ENCODE data around the gene CTSH.
"Not testable (repeated sequence)": the region's sequence is repeated elsewhere in the genome, so short reads cannot be mapped to it uniquely, and the experiment has no call there.

CTSH gene

DNA sequence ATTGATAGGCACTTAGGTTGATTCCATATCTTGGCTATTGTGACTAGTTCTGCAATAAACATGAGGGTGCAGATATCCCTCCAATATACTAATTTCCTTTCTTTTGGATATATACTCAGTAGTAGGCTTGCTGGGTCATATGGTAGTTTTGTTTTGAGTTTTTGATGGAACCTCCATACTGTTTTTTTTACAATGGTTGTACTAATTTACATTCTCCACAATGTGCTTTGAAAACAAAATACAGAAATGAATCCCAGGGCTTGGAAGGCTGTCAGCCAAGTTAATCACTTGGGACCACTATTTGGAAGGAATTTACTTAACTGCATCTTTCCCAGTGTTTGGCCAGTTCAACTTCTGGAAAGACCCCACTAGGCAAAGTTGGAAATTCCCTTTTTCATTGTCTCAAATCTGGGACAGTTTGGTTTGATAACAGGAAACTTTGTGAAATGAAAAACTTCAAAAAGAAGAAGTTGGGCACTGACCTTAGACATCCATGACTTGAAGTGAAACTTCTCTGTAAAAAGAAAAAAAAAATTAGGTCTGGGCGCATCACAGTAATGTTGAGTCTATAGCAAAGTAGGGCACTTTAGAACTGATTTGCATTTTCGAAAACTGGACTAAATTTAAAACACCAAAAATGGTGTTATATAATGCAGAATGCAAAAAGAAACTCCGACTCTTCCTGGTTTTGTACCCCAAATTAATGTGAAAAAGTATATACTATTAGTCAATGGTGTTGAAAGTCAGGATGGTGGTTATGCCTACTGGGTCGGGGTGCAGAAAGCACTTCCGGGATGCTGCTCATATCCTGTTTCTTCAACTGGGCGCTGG lies 6.0 kb downstream of the CTSH start:
- peak; percentile 11 for DNase-seq

DNA sequence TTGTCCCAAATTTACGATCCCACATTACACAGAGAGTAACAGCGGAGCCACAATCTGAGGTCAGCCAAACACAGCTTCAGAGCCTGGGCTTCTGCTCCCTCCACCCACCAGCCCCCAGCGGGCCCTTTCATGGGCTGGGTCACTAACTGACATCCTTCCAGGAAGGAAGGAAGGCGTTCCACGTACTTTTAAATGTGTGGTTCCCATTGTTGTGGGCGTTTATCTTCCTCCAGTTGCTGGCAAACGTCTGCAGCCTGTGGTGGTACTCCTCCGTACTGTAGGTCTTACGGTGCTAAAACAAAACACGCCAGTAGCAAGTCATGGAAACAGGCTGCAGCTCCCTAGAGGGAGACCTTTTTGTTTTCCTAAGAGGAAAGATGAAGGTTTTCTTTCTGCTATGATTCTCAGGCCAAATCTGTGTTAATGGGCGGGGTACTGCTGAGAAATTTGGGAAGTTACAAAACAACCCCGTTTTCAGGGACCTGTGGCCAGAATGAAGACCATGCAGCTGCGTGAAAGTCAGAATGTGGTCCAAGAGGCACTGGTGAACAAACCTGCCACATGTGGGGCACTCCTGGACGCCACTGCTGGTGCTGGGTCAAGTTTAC lies 7.6 kb downstream of the CTSH start:
- no peak for DNase-seq

DNA sequence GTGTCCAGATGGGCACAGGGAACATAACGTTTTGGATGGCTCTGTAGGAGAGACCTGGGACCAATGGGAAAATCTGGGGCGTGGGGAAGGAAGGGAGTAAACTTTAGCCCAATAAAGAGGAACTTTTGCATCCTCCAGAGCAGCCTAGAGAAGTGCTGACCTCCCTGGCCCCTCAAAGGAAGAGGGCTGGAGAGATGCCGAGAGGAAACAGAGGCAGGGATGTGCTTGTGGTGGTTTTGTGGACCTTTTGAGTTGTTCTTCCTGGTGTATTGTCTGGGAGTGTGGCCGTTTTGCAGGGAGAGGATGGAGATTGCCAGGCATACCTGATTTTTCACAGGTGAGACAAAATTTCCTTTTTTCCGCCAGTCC lies 10.2 kb downstream of the CTSH start:
- DNase-seq = no peak

DNA sequence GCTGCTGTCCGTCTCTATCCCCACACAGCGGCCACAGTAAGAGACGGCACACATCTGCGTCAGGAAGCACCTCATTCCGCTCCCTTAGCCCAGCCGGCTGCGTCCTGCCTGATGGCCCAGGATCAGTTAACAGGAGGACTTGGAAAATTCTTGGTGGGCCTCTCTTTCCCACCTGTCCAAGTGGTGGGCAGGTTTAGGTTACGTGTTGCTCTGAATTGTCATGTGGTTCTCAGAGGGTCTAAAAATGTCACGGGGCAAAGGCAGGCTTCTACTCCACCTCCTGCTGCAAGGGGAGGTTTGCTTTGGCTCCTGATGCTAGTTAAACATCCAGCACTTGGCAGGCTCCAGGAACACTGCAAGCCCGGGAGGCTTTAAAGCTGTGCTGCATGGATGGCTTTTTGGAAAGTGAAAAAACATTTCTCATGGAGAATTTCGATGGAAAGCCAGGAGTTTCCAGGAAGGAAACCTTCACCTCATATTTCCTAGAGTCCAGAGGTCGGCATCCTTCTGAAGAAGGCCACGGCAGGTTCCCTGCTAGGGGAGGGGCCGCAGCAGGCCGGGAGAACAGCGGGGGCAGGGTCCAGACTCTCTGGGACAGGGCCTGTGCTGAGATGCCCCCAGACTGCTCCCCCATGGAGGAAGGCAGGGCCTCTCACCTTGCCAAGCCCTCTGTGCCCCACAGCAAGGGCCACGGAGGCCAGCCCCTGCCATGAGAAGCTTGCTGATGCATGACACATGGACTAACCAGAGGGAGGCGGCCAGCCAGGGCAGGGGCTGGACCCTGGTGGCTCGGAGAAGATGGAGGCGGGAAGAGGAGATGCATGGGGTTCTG lies 10.8 kb downstream of the CTSH start:
- peak; percentile 14 for DNase-seq

DNA sequence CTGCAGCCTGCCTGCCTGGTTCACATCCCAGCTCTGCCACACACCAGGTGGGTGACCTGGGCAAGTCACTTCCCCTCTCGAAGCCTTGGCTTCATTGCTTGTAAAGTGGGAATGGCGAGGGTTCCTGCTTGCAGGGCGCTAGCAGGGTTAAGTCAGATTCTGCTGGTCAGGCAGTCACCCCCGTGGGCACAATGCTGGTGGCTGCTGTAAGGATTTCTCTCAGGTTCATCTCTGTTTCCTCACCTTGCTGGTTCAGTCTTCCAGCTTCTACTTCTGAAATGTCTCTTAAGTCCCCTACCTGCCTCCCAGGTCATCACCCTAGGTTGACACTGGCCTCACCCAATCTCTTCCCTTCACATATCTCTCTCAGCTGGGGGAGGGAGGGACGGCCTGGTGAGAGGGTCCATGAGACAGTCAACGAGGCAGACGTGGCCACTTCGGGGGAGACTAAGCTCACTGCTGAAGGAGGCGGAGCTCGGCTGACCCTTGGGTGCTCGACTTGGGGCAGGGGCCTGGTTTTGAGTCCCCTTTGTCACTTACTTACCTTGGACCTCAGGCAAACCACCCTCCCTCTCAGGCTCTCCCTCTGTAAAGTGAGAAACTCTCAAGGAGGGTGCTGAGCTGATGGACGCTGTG lies 11.5 kb downstream of the CTSH start:
- no peak for DNase-seq

DNA sequence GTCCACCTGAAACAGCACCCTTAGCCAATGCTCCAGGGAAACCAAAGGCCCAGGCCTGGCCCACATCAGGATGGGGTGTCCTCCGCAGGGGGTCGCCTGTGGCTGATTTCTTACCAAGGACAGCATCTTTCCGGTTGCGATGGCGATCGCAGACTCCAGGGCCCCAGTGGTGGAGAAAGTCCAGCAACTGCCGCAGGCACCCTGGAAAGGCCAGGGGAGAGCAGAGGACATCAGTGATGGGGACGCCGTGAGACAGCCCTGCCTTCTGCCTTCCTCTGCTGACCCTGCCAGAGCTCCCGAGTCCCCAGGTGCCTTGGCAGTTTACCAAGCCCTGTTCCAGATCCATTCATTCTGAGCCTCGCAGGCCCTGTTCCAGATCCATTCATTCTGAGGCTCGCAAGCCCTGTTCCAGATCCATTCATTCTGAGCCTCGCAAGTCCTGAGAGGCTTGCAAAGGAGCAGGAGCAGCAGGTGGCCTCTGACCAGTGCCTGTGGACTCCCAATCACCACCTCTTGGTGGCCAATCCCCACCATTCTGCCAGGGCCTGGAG lies 12.5 kb downstream of the CTSH start:
- peak; percentile 12 for DNase-seq

DNA sequence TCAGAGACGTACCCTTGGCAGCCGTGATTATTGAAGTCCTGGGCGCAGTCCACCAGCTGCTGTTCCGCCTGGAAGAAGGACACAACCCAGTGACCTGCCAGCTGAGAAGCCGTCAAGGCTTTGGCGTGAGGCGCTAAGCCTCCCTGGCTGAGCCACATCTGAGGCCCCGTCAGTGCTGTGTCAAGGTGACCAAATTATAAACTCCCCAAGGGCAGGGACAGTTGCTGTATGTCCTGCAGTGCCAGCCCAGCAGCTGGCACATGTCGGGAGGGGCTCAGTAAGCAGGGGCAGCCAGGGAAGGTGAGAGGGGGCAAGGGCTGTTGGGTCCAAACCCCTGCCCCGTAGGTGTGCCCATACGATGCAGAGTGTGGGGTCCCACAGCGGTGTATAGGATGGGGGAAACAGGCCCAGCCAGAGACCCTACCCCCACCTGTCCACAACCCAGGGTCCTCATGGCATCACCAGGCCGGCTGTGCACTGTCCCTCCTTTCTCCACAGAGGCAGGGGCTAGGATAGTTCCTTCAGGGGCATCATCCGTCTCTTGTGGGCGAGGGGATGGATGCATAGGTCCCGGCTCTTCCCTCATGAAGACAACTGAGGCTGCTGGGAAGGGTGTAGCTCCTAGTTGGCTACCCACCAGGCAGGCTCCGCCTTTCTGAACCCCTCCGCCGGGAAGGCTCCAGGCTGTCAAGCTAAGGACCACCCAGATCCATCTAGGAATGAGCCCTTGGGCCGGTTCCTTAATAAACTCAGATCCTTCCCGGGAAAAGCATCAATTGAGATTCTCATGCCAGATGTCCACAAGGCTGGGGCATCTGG lies 13.2 kb downstream of the CTSH start:
- no peak for DNase-seq

DNA sequence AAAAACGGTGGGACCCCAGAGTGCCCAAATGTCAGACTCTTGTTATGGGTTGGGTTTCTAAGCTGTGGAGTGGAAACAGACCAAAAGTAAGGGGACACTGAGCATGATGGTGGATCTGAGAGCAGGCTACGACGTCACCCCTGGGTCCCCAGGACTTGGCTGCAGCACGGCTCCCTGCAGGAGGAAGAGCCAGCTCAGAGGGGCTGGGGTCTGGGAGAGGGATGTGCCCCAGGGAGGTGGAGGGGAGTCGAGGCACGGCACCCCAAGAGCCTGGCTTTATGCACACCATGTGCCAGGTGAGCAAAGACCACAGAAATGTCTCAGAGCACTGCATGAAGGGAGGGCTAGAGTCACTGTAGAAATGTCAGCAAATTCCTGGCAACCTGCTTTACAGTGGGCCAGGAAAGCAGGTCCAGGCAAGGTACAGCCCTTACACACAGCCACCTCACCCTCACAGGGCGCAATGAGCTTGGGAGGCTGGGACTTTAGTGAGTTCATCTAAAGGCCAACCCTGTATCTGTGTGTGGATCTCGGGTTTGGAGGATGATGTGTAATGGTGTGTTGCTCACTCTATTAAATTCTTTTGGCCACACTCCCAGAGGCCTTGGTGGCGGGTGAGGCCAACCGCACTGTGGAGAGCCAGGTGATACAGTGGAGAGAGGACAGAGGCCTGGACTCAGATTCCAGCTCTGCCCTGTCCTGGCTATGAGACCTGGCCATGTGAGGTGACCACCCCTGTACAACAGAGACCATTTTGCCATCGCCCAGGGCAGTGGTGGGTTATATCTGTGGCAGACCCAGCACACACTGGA lies 14.1 kb downstream of the CTSH start:
- DNase-seq = no peak

DNA sequence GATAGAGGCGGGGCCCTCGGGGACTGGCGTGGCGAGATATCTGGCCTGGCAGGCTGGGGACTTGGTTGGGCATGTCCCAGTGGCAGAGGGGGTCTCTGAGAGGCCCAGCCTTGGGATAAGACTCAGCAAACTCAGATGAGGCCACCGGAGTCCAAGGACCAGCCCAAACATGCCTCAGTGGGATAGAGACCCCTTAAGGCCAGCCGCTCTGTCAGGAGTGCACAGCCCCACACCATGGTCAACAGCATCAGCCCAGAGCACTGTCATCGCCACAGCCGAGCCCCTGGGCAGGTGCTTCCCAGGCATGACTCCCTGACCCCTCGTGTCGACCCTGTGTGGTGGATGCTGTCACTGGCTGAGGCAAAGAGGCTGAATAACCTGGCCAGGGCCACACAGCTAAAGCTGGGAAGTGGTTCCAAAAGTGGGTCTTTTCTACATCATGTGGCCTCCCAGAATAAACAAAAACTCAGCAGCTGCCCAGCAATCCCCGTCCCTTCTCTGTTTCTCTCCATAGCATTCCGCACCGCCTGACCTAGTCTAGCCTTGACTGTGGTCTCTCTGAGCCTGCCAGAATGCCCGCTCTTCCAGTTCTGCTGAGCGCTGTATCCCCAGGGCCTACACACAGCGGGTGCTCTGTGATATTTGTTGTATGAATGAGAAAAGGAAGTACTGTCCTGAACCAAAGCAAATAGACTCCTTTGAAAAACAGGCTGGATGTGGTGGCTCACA lies 15.1 kb downstream of the CTSH start:
- no peak for DNase-seq

DNA sequence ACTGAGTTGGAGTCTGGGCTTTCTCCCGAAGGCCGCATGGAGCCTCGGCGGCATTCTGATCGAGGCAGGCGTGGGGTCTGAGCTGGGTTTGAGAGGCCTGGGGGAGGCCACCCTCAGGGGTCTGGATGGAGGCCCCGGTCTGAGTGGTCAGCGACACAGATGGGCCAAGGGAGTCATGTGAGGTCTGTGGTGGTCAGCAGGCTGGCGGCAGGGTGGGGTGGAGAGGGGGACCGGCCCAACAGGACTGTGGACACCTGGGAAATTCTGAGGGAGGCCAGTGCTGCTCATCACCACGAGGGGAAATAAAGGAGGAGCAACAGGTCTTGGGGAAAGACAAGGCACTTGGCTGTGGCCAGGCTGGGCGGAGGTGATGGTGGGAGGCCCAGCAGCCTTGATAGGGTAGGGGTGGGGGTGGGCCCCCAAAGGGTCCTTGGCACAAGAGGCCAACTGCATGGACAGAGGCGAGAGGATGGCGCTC lies 16.2 kb downstream of the CTSH start:
- no peak for DNase-seq

DNA sequence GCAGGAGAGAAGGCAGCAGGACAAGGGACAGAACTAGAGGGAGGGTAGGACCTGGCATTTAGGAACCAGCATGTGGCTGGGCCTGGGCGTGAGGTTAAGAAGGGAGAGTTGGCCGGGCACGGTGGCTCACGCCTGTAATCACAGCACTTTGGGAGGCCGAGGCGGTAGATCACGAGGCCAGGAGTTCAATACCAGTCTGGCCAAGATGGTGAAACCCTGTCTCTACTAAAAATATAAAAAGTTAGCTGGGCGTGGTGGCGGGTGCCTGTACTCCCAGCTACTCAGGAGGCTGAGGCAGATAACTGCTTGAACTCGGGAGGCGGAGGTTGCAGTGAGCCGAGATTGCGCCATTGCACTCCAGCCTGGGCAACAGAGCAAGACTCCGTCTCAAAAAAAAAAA lies 16.7 kb downstream of the CTSH start:
- not testable (repeated sequence) for DNase-seq

DNA sequence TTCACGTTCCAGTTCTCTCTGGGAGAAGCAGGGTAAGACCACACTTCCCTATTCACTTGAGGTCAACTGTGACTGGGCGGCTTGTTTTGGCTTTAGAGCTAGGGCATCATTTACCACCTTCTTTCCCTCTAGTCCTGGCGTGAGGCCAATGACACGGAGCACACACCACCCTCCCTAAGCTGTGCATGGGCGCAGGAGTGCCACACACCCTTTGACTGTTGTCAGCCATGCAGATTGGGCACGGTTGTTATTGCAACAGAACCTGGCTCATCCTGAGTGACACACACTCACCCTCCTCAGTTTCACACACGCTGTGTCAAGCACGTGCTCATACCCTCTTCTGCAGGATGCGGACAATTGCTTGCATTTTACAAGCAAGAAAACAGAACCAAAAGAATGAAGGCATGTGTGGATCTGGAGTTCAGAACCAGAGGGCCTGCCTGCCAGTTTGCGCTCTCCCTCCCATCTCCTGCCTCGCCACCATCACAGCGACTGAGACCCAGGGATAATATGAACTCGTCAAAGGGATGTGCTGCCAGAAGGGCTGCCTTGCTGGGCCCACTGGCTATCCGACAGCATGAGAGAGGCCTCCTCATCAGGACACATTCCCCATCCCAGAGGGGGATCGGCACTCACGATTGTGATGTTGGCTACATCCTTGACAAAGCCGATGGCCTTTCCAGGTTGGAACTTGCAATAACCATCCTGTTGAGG lies 17.6 kb downstream of the CTSH start:
- DNase-seq = no peak

DNA sequence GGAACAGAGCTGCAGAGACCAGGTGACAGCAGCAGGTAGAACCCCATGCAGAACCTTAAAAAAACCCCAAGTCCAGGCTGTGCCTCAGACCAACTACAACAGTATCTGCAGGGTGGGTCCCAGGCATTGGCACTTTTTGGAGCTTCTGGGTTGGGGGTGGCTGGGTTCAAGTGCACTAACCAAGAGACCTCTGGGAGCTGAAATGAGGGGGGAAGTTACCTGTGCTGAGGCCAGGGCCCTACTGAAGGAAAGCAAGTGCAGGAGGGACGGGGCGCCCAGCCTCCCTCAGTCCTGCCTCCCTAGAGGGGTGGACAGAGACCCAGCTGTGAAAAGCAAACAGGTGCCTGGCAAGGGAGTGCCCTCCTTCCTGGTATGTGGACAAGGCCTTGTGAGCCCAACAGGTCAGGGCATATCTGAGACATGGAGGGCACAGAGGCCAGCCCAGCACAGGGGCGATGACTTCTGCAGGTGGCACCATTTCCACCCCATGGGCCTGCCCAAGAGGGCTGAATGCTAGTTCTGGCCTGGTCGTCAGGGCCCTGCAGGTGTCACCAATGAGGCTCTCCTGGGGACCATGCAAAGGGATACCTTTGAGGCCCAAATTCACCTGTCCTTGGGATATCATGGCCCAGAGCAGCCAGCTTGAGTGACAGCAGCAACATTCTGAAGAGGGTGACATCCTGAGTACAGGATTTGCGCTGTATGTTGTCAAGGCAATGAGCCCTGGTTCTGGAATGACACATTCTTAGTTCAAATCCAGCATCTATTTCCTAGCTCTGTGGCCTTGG lies 18.7 kb downstream of the CTSH start:
- no peak for DNase-seq

DNA sequence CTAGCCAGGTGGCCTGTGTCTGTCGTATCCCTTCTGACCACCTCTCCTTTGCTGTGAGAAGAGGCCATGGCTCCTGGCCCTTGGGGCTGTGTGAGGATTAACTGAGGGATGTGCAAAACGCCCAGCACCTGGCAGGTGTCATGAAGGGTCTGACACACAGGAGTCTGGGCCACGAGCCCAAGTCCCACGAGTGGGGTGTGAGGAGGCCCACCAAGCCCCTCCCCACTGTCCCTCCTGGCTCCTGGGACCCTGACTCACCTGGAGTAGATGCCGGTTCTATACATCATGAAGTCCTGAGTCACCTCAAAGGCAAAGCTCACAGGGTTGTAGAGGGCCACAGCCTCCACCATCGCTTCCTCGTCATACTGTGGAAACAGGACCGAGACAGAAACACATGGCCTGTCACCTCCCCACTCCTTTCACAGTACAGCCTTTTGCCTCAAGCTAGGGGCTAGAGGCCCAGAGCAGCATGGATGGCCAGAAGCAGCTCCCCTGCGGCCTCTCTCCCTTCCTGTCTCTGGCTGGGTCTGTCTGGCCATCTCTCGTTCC lies 19.7 kb downstream of the CTSH start:
- no peak for DNase-seq

DNA sequence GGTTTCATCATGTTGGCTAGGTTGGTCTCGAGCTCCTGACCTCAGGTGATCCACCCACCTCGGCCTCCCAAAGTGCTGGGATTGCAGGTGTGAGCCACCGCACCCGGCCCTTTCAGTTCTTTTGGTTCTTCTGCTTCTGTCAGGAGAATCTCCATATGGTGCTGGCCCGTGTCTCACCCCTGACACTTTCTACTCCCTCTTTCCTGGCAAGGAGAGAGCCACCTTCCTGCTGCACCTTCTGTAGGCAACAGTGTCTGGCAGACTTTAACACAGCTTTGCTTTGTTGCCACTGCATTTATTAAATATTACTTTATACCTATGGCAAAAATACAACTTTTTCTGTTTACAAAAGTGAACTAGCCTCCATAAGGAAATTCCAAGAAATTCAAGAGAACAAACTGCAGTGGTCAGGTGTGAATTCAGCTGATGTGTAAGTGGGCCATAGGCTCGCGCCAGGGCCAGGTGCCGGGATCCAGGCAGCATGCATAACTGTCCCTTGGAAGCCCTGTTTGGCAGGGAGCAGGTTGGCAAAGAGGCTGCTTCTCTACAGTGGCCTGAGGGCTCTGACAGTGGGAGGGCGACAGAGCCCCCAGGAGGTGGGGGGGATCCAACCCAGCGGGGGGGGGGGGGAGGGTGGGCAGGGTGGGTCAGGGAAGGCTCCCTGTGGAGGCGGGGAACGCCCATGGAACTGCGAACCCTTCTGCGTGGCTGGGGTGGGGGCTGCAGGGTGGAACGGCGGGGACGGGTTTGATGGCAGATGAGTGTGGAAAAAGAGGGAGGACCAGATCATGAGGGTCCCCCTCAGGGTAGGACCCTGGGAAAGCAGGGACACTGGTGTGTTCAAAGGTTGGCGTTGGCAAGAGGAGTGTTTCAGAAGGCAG lies 21.1 kb downstream of the CTSH start:
- no peak for DNase-seq

DNA sequence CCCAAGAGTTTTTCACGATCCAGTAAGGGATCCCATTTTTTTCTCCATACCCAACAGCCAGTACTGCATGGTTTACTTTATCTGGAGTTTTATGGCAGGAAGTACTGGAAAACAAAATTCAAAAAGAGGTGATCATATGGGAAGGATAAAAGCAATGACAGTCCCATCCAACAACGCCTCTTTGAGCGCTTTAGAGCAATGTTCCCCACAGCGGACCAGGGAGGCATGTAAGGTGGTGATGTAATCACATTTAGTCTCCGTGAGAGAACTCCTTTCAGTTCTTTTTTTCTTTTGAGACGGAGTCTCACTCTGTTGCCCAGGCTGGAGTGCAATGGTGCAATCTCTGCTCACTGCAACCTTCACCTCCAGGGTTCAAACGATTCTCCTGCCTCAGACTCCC lies 21.8 kb downstream of the CTSH start:
- DNase-seq = no peak

DNA sequence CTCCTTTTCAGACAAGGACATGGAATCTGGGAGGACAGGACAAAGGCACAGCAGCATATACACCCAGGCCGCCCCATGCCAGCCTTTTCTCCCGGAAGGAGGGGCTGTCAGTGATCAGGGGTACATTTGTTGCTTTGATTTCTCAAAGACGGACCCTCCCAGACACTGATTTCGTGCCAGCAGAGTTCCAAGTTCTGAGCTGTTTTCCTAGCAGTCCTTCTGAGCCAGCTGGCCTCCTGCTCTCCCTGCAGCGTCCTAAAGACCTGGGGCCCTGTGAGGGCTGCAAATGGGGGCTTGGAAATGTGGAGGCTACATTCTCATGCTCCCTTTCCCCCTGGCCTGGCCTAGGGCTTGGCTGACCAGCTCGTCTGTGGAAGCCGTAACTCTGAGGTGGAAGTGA lies 22.3 kb downstream of the CTSH start:
- no peak for DNase-seq

All from midbrain (tissue), 1 donor.